ENCODE measurements around the gene ZNF618. TPM values are rescaled to one million over a fixed set of nuclear protein-coding genes. Genes with fewer than 3 reads are reported as not detected.

Gene ZNF618
- total RNA-seq, 1 experiment from 2014 or later = 1.2 TPM

GRCh38 chr9:114035221-114035844 lies 159.2 kb downstream of the ZNF618 start:
- H3K36me3 ChIP-seq (ENCODE audit: control insufficient read depth, insufficient read depth, low read length) = no peaks in the 10 kb centered on the region
- Mint-ChIP-seq H3K27ac (ENCODE audit: unreplicated experiment) (no peak overlapping the region), H3K36me3 (ENCODE audit: insufficient read depth, unreplicated experiment) (no peaks in the 10 kb centered on the region), H3K27me3 (ENCODE audit: insufficient read depth, unreplicated experiment) (no peaks in the 10 kb centered on the region), H3K4me3 (ENCODE audit: unreplicated experiment) (no peak overlapping the region), H3K4me1 (ENCODE audit: low read depth, unreplicated experiment) (no peaks in the 10 kb centered on the region), H3K9me3 (ENCODE audit: unreplicated experiment) (no peaks in the 10 kb centered on the region)
- H3K27me3 ChIP-seq (replicated peaks; ENCODE audit: control insufficient read depth, insufficient read depth, low read length) = no peaks in the 10 kb centered on the region
- CTCF ChIA-PET = no interaction called here
- no peak for DNase-seq
- H3K4me3 ChIP-seq (ENCODE audit: low read depth, low read length) = no peak overlapping the region
- TF ChIP-seq CTCF (IDR thresholded peaks at IDR 0.05; ENCODE audit: insufficient read depth in 1 of 2, low read depth in 1 of 2, low read length in 1 of 2, severe bottlenecking in 1 of 2, unreplicated experiment in 1 of 2) = no peak
- intact Hi-C loops (cut with micrococcal nuclease; ENCODE audit: unreplicated experiment) = loop anchor here (5.0 to 10.0 kb wide), 2 partner anchors 47 to 291 kb away; no protein-coding TSS in a partner anchor
- no TSS peak for BruUV-seq (replicated peaks)
- H3K9me3 ChIP-seq = no peaks in the 10 kb centered on the region
- H3K4me1 ChIP-seq = no peaks in the 10 kb centered on the region
- POLR2A ChIA-PET = no interaction called here

- H3K27ac Mint-ChIP-seq (ENCODE audit: unreplicated experiment) = no peak overlapping the region
- intact Hi-C loops (cut with micrococcal nuclease; ENCODE audit: unreplicated experiment) = loop anchor here (5.0 to 10.0 kb wide), 2 partner anchors 46 to 291 kb away; no protein-coding TSS in a partner anchor
- TF ChIP-seq CTCF (IDR thresholded peaks at IDR 0.05; ENCODE audit: insufficient read depth in 1 of 2, low read depth in 1 of 2, low read length in 1 of 2, severe bottlenecking in 1 of 2, unreplicated experiment in 1 of 2) = no peak
- no peaks in the 10 kb centered on the region for H3K27me3 ChIP-seq (replicated peaks; ENCODE audit: control insufficient read depth, insufficient read depth, low read length)
- no peak for DNase-seq
- H3K4me1 ChIP-seq = no peaks in the 10 kb centered on the region
- H3K36me3 Mint-ChIP-seq (ENCODE audit: insufficient read depth, unreplicated experiment) = no peaks in the 10 kb centered on the region
- no peak overlapping the region for H3K4me3 Mint-ChIP-seq (ENCODE audit: unreplicated experiment)
- BruUV-seq (replicated peaks) = no TSS peak
- H3K36me3 ChIP-seq (ENCODE audit: control insufficient read depth, insufficient read depth, low read length) = no peaks in the 10 kb centered on the region
- CTCF ChIA-PET = no interaction called here
- POLR2A ChIA-PET = no interaction called here
- no peaks in the 10 kb centered on the region for H3K27me3 Mint-ChIP-seq (ENCODE audit: insufficient read depth, unreplicated experiment)
- H3K9me3 Mint-ChIP-seq (ENCODE audit: unreplicated experiment) = no peaks in the 10 kb centered on the region
- H3K4me1 Mint-ChIP-seq (ENCODE audit: low read depth, unreplicated experiment) = no peaks in the 10 kb centered on the region
- no peak overlapping the region for H3K4me3 ChIP-seq (ENCODE audit: low read depth, low read length)
- H3K9me3 ChIP-seq = no peaks in the 10 kb centered on the region
Observed at GRCh38 chr9:114035845-114036801, 160.0 kb downstream of the ZNF618 start.

GRCh38 chr9:114037249-114037648 lies 161.1 kb downstream of the ZNF618 start:
- no peak overlapping the region for H3K27ac Mint-ChIP-seq (ENCODE audit: unreplicated experiment)
- CTCF ChIA-PET = no interaction called here

More at GRCh38 chr9:114037249-114037648, 161.1 kb downstream of the ZNF618 start:
- no peak for TF ChIP-seq CTCF (IDR thresholded peaks at IDR 0.05; ENCODE audit: insufficient read depth in 1 of 2, low read depth in 1 of 2, low read length in 1 of 2, severe bottlenecking in 1 of 2, unreplicated experiment in 1 of 2)
- Mint-ChIP-seq H3K9me3 (ENCODE audit: unreplicated experiment) (no peaks in the 10 kb centered on the region), H3K4me1 (ENCODE audit: low read depth, unreplicated experiment) (no peaks in the 10 kb centered on the region), H3K27me3 (ENCODE audit: insufficient read depth, unreplicated experiment) (no peaks in the 10 kb centered on the region), H3K36me3 (ENCODE audit: insufficient read depth, unreplicated experiment) (no peaks in the 10 kb centered on the region), H3K4me3 (ENCODE audit: unreplicated experiment) (no peak overlapping the region)
- DNase-seq = no peak
- H3K36me3 ChIP-seq (ENCODE audit: control insufficient read depth, insufficient read depth, low read length) = no peaks in the 10 kb centered on the region
- H3K9me3 ChIP-seq = no peaks in the 10 kb centered on the region
- H3K4me1 ChIP-seq = no peaks in the 10 kb centered on the region
- intact Hi-C loops (cut with micrococcal nuclease; ENCODE audit: unreplicated experiment) = loop anchor here (5.0 to 10.0 kb wide), 2 partner anchors 45 to 292 kb away; no protein-coding TSS in a partner anchor
- POLR2A ChIA-PET = interaction anchor here (0.6 kb wide), 1 partner anchor 54 kb away, joined by 4 read pairs; no protein-coding TSS in a partner anchor
- H3K4me3 ChIP-seq (ENCODE audit: low read depth, low read length) = no peak overlapping the region
- BruUV-seq (replicated peaks) = no TSS peak
- no peaks in the 10 kb centered on the region for H3K27me3 ChIP-seq (replicated peaks; ENCODE audit: control insufficient read depth, insufficient read depth, low read length)
